ENCODE results near the gene GUCY1A2.

DNA sequence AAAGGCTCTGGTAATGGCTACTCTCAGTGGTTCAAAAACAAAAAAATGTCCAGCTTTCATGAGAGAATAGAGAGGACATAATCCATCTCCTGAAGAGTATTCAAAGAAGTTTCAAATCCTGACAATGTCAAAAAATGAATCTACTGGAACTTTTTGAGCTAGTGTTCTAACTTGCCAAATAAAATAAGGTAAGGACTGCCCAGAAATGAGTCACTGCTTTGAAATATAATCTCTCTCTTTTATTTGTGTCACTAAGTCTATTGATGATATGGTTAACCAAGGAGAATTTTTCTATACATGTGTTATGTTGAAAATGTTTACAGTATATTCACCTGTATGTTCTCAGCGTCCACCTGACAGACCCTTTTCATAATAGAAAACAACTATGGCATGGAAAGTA, 3.4 kb downstream of the GUCY1A2 start:
- TF ChIP-seq, protein P1, sequence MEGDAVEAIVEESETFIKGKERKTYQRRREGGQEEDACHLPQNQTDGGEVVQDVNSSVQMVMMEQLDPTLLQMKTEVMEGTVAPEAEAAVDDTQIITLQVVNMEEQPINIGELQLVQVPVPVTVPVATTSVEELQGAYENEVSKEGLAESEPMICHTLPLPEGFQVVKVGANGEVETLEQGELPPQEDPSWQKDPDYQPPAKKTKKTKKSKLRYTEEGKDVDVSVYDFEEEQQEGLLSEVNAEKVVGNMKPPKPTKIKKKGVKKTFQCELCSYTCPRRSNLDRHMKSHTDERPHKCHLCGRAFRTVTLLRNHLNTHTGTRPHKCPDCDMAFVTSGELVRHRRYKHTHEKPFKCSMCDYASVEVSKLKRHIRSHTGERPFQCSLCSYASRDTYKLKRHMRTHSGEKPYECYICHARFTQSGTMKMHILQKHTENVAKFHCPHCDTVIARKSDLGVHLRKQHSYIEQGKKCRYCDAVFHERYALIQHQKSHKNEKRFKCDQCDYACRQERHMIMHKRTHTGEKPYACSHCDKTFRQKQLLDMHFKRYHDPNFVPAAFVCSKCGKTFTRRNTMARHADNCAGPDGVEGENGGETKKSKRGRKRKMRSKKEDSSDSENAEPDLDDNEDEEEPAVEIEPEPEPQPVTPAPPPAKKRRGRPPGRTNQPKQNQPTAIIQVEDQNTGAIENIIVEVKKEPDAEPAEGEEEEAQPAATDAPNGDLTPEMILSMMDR (IDR thresholded peaks at IDR 0.05) = no peak
- no peak for TF ChIP-seq POLR2AphosphoS5 (IDR thresholded peaks at IDR 0.05)
